Measurements from ENCODE around the gene SSH2.
"Not testable (repeated sequence)": the region's sequence is repeated elsewhere in the genome, so short reads cannot be mapped to it uniquely, and the experiment has no call there.

Gene SSH2

GRCh38 chr17:29914819-29915537 lies 15.1 kb downstream of the SSH2 start:
- no peak for TF ChIP-seq POLR2A (IDR thresholded peaks at IDR 0.05; ENCODE audit: low read length)
- no peak for TF ChIP-seq GATA1 (IDR thresholded peaks at IDR 0.05; ENCODE audit: low read depth, low read length)
- no peak for DNase-seq

- no peak for DNase-seq
- no peak for TF ChIP-seq POLR2A (IDR thresholded peaks at IDR 0.05; ENCODE audit: low read length)
- no peak for TF ChIP-seq GATA1 (IDR thresholded peaks at IDR 0.05; ENCODE audit: low read depth, low read length)
Measured at GRCh38 chr17:29911641-29912177, 18.3 kb downstream of the SSH2 start.

GRCh38 chr17:29909236-29910003 lies 20.6 kb downstream of the SSH2 start:
- DNase-seq = no peak
- TF ChIP-seq GATA1 (IDR thresholded peaks at IDR 0.05; ENCODE audit: low read depth, low read length) (no peak), POLR2A (IDR thresholded peaks at IDR 0.05; ENCODE audit: low read length) (no peak)

GRCh38 chr17:29906969-29907368 lies 23.1 kb downstream of the SSH2 start:
- no peak for DNase-seq
- TF ChIP-seq POLR2A (IDR thresholded peaks at IDR 0.05; ENCODE audit: low read length) (no peak), GATA1 (IDR thresholded peaks at IDR 0.05; ENCODE audit: low read depth, low read length) (no peak)

- TF ChIP-seq POLR2A (IDR thresholded peaks at IDR 0.05; ENCODE audit: low read length) = no peak
- TF ChIP-seq GATA1 (IDR thresholded peaks at IDR 0.05; ENCODE audit: low read depth, low read length) = no peak
- DNase-seq = peak in 1 of 2 experiments; percentile 34
Measured at GRCh38 chr17:29905879-29906167, 24.2 kb downstream of the SSH2 start.

GRCh38 chr17:29905086-29905878 lies 24.7 kb downstream of the SSH2 start:
- TF ChIP-seq GATA1 (IDR thresholded peaks at IDR 0.05; ENCODE audit: low read depth, low read length) (no peak), POLR2A (IDR thresholded peaks at IDR 0.05; ENCODE audit: low read length) (no peak)
- no peak for DNase-seq

- TF ChIP-seq GATA1 (IDR thresholded peaks at IDR 0.05; ENCODE audit: low read depth, low read length) (no peak), POLR2A (IDR thresholded peaks at IDR 0.05; ENCODE audit: low read length) (no peak)
- DNase-seq = no peak
Measured at GRCh38 chr17:29903471-29903870, 26.6 kb downstream of the SSH2 start.

GRCh38 chr17:29897136-29897535 lies 32.9 kb downstream of the SSH2 start:
- DNase-seq = not testable (repeated sequence)

- TF ChIP-seq GATA1 (IDR thresholded peaks at IDR 0.05; ENCODE audit: low read depth, low read length) (no peak), POLR2A (IDR thresholded peaks at IDR 0.05; ENCODE audit: low read length) (no peak)
- DNase-seq = no peak
Measured at GRCh38 chr17:29892201-29892600, 37.8 kb downstream of the SSH2 start.

GRCh38 chr17:29891131-29891530 lies 38.9 kb downstream of the SSH2 start:
- no peak for DNase-seq

GRCh38 chr17:29885031-29885640 lies 44.9 kb downstream of the SSH2 start:
- TF ChIP-seq GATA1 (IDR thresholded peaks at IDR 0.05; ENCODE audit: low read depth, low read length) = no peak
- TF ChIP-seq POLR2A (IDR thresholded peaks at IDR 0.05; ENCODE audit: low read length) = no peak
- DNase-seq = no peak

More at GRCh38 chr17:29891131-29891530, 38.9 kb downstream of the SSH2 start:
- TF ChIP-seq GATA1 (IDR thresholded peaks at IDR 0.05; ENCODE audit: low read depth, low read length) = no peak
- TF ChIP-seq POLR2A (IDR thresholded peaks at IDR 0.05; ENCODE audit: low read length) = no peak

- DNase-seq = no peak
- TF ChIP-seq POLR2A (IDR thresholded peaks at IDR 0.05; ENCODE audit: low read length) (no peak), GATA1 (IDR thresholded peaks at IDR 0.05; ENCODE audit: low read depth, low read length) (no peak)
Measured at GRCh38 chr17:29883497-29883896, 46.5 kb downstream of the SSH2 start.

- DNase-seq = no peak
Measured at GRCh38 chr17:29881256-29881655, 48.8 kb downstream of the SSH2 start.

GRCh38 chr17:29880031-29880430 lies 50.0 kb downstream of the SSH2 start:
- DNase-seq = no peak
- TF ChIP-seq GATA1 (IDR thresholded peaks at IDR 0.05; ENCODE audit: low read depth, low read length) = no peak
- no peak for TF ChIP-seq POLR2A (IDR thresholded peaks at IDR 0.05; ENCODE audit: low read length)

More at GRCh38 chr17:29881256-29881655, 48.8 kb downstream of the SSH2 start:
- TF ChIP-seq POLR2A (IDR thresholded peaks at IDR 0.05; ENCODE audit: low read length) (no peak), GATA1 (IDR thresholded peaks at IDR 0.05; ENCODE audit: low read depth, low read length) (no peak)
